Smooth muscle cell (in vitro differentiated cells): ENCODE results near the gene IMPA2. TPM values are rescaled to one million over a fixed set of nuclear protein-coding genes. Genes with fewer than 3 reads are reported as not detected.
A peak's percentile ranks its signal among the peaks of the same experiment; 100 is the strongest.

Source experiments
- DNase-seq: peaks from one replicate; lab custom pipeline; 2025; ENCODE audit not compliant: unreplicated experiment; lab: John Stamatoyannopoulos, UW
- H2AFZ ChIP-seq: fragments of 200-600 bp; sonication (generic); 2 replicates; pipeline ENCODE4 v1.6.0; 2016; ENCODE audit warnings: antibody characterized with exemption, low read depth, mild to moderate bottlenecking
- H3F3A ChIP-seq: fragments of 200-600 bp; sonication (generic); 2 replicates; pipeline ENCODE4 v1.6.0; 2017; ENCODE audit warnings: antibody characterized with exemption, low read depth
- H3K27ac ChIP-seq: fragments of 200-600 bp; sonication (generic); 2 replicates; pipeline ENCODE4 v1.5.1; 2016; ENCODE audit warnings: low read depth, mild to moderate bottlenecking
- H3K27me3 ChIP-seq: fragments of 200-600 bp; sonication (generic); 2 replicates; pipeline ENCODE4 v1.6.1; 2016; ENCODE audit warnings: low read depth, mild to moderate bottlenecking
- H3K36me3 ChIP-seq: fragments of 200-600 bp; sonication (generic); 2 replicates; pipeline ENCODE4 v1.5.1; 2016; ENCODE audit warnings: low read depth
- H3K4me1 ChIP-seq: fragments of 200-600 bp; sonication (generic); 2 replicates; pipeline ENCODE4 v1.5.1; 2016; ENCODE audit warnings: low read depth
- H3K4me2 ChIP-seq: fragments of 200-600 bp; sonication (generic); 2 replicates; pipeline ENCODE4 v1.6.0; 2016; ENCODE audit warnings: mild to moderate bottlenecking
- H3K4me3 ChIP-seq: fragments of 200-600 bp; sonication (generic); 2 replicates; pipeline ENCODE4 v1.5.1; 2016; ENCODE audit warnings: mild to moderate bottlenecking
- H3K79me2 ChIP-seq: fragments of 200-600 bp; sonication (generic); 2 replicates; pipeline ENCODE4 v1.6.0; 2016; ENCODE audit warnings: low read depth, mild to moderate bottlenecking
- H3K9ac ChIP-seq: fragments of 200-600 bp; sonication (generic); 2 replicates; pipeline ENCODE4 v1.6.0; 2016; ENCODE audit warnings: low read depth
- H3K9me3 ChIP-seq: fragments of 200-600 bp; sonication (generic); replicated peaks from 2 replicates; pipeline ENCODE4 v1.5.1; 2016; ENCODE audit warnings: low read depth
- H4K20me1 ChIP-seq: fragments of 200-600 bp; sonication (generic); 2 replicates; pipeline ENCODE4 v1.6.0; 2016; ENCODE audit warnings: low read depth
- WGBS: methylation state at CpG from one replicate; pipeline ENCODE4 v1.1.7; 2016; ENCODE audit warnings: low lambda C conversion rate; 5-methylcytosine and 5-hydroxymethylcytosine counted together
- polyA plus RNA-seq: library from polyadenylated mRNA; unstranded; fragments of >200 nt; fragmentation: Nextera tagmentation; extraction: Ambion mirVana; gene quantifications from 2 replicates; pipeline ENCODE4 v1.2.1, GENCODE V29; 2016
- total RNA-seq: library from RNA; depleted of rRNA; stranded (reverse); fragments of >200 nt; gene quantifications from 2 replicates; pipeline ENCODE4 v1.2.3, GENCODE V29; 2014
- TF ChIP-seq, protein P1 (sequence below): fragments of 200-600 bp; sonication (generic); IDR thresholded peaks from 2 replicates; pipeline ENCODE4 v1.5.1; 2017; ENCODE audit warnings: borderline replicate concordance, mild to moderate bottlenecking, antibody characterized with exemption; ENCODE audit not compliant: insufficient read depth, poor library complexity, severe bottlenecking

The IMPA2 gene
- total and polyA plus RNA-seq, 2 experiments from 2014 or later: 9.9 to 17.8 TPM

DNA sequence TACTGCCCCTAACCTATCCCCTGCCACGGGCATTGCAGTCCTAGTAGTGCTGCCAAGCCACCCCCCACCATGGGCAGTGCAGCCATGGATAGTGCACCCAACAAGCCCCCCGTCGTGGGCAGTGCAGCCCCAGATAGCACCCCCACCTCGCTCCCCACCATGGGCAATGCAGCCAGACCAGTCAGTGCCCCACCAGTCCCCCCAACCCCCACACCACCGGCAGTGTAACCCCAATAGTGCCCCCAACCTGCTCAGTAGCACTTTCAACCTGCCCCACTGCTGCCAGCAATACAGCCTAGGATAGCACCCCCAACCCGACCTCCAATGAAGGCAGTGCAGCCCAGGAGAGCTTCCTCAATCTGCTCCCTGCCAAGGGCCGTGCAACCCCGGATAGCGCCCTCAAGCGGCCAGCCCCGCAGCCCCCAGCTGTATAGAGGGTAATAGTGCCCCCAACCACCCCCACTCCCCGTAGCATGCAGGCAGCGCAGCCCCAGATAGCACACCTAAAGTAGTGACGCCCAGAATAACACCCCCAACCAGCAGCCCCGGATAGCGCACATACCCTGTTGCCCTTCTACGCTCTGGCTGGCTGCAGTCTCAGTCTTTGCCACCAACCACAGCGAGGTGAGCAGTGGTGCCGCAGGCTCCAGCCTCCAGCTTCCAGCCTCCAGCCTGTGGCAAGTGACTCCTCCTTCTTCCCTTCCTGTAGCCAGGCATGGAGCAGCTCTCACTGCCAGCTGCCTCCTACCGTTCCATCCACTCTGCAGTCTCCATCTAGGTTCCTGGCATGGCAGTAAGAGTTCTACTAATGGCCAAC is 66.9 kb downstream of the IMPA2 start:
- Histone ChIP-seq H2AFZ (no peak overlapping the region), H3K4me3 (no peak overlapping the region), H3K9ac (no peak overlapping the region), H3K27ac (peak overlapping the region; percentile 46), H3K4me1 (no peaks in the 10 kb centered on the region), H3K4me2 (peak overlapping the region; percentile 31), H3K9me3 (no peaks in the 10 kb centered on the region), H3K79me2 (no peaks in the 10 kb centered on the region), H3K36me3 (no peaks in the 10 kb centered on the region), H4K20me1 (no peaks in the 10 kb centered on the region), H3K27me3 (no peaks in the 10 kb centered on the region), H3F3A (no peaks in the 10 kb centered on the region)
- WGBS: 74% methylated on average over 15 of the region's 20 CpGs
- TF ChIP-seq, protein P1, sequence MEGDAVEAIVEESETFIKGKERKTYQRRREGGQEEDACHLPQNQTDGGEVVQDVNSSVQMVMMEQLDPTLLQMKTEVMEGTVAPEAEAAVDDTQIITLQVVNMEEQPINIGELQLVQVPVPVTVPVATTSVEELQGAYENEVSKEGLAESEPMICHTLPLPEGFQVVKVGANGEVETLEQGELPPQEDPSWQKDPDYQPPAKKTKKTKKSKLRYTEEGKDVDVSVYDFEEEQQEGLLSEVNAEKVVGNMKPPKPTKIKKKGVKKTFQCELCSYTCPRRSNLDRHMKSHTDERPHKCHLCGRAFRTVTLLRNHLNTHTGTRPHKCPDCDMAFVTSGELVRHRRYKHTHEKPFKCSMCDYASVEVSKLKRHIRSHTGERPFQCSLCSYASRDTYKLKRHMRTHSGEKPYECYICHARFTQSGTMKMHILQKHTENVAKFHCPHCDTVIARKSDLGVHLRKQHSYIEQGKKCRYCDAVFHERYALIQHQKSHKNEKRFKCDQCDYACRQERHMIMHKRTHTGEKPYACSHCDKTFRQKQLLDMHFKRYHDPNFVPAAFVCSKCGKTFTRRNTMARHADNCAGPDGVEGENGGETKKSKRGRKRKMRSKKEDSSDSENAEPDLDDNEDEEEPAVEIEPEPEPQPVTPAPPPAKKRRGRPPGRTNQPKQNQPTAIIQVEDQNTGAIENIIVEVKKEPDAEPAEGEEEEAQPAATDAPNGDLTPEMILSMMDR: peak; percentile 12
- no peak for DNase-seq

DNA sequence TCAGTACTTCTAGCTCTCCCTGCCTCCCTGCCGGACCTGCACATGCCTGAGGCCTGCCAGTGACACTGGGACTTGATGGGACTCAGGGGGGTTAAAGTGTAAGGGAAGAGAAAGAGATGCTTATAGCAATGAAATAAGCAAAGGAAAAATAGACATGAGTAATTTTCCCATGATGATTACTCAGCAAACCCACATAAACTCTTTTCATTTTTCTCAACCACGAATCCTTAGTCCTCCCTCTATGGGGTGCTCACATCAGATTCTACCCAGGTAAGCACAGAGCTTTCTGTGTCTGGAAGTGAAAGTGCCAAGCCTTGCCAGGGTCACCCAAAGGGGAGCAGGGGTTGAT is 67.5 kb downstream of the IMPA2 start:
- no peaks in the 10 kb centered on the region for H3F3A ChIP-seq
- WGBS: 42% methylated on average over 2 of the region's 2 CpGs
- TF ChIP-seq, protein P1: no peak
- H2AFZ ChIP-seq: no peak overlapping the region
- H3K36me3 ChIP-seq: no peaks in the 10 kb centered on the region
- H3K9ac ChIP-seq: no peak overlapping the region
- DNase-seq: no peak
- no peaks in the 10 kb centered on the region for H4K20me1 ChIP-seq
- no peaks in the 10 kb centered on the region for H3K79me2 ChIP-seq
- H3K27me3 ChIP-seq: no peaks in the 10 kb centered on the region
- no peak overlapping the region for H3K4me3 ChIP-seq
- H3K27ac ChIP-seq: peak overlapping the region; percentile 46
- no peaks in the 10 kb centered on the region for H3K9me3 ChIP-seq
- H3K4me1 ChIP-seq: no peaks in the 10 kb centered on the region
- peak overlapping the region; percentile 31 for H3K4me2 ChIP-seq

DNA sequence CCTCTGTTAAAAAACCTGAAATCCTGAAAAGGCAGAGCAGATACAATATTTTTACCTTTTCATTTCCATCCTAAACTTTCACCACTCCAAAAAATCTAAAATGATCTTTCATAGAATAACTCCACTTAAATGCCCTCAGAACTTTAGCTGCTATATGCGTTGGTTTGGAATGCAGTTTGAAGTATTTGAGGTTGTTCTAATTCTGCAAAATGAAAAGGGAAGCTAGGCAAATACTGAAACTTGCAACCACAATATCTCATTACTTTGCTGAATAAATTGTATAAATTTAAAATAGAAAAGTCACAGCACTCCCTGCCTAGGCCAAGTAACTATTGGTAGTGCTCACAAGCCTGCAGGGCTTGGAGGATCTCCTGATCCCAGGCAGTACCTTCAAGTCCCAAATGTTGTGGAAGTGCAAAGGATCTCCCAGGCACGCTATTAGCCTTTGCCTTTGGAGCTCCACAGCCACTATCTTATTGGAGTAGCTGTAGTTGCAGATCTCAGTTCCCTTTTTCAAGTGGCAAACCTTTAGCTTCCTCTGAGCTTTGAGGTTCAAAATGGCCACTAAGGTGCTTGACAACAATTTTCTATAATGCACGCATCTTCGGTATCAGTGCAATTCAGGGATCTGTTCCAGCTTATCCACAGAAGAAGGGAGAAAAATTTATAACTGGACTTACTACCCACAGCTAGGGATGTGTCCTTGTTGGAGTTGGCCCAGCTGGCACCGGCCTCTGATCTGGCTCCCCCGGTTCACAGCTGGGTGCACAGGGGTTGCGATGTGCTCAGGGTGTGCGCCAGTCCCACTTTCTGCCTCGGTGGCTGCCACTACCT is 68.9 kb downstream of the IMPA2 start:
- H2AFZ ChIP-seq: no peak overlapping the region
- DNase-seq: no peak

More for the DNA sequence above, 68.9 kb downstream of the IMPA2 start:
- no peak overlapping the region for H3K4me3 ChIP-seq
- H3K79me2 ChIP-seq: no peaks in the 10 kb centered on the region
- H3K27ac ChIP-seq: no peak overlapping the region
- no peaks in the 10 kb centered on the region for H3K27me3 ChIP-seq
- H3K9me3 ChIP-seq: no peaks in the 10 kb centered on the region
- 94% methylated on average over 9 of the region's 9 CpGs for WGBS
- no peak overlapping the region for H3K4me2 ChIP-seq
- TF ChIP-seq, protein P1: no peak
- H3K36me3 ChIP-seq: no peaks in the 10 kb centered on the region
- H4K20me1 ChIP-seq: no peaks in the 10 kb centered on the region
- no peak overlapping the region for H3K9ac ChIP-seq
- H3K4me1 ChIP-seq: no peaks in the 10 kb centered on the region
- no peaks in the 10 kb centered on the region for H3F3A ChIP-seq
